Activated CD4-positive, alpha-beta T cell treated with anti-CD3 and anti-CD28 coated beads, Interleukin-2, amount 50 U/mL, for 4 hours (primary cell): ENCODE measurements around the gene SF3B1.
"Not testable (repeated sequence)": the region's sequence is repeated elsewhere in the genome, so short reads cannot be mapped to it uniquely, and the experiment has no call there.

Experiments
- DNase-seq, 2 experiments: peaks; one replicate each; pipeline ENCODE4 v3.0.0-alpha.2; 2020

The SF3B1 gene

GRCh38 chr2:197434541-197435513 lies at the start of gene SF3B1:
TSS of gene SF3B1 (minus strand) at chr2:197435028. CDS start at chr2:197434999, 29 bp downstream.
- DNase-seq, result peak; percentile 99

- DNase-seq, result not testable (repeated sequence)
These were observed 49.4 kb upstream of the SF3B1 start for GRCh38 chr2:197484248-197484647.

DNA sequence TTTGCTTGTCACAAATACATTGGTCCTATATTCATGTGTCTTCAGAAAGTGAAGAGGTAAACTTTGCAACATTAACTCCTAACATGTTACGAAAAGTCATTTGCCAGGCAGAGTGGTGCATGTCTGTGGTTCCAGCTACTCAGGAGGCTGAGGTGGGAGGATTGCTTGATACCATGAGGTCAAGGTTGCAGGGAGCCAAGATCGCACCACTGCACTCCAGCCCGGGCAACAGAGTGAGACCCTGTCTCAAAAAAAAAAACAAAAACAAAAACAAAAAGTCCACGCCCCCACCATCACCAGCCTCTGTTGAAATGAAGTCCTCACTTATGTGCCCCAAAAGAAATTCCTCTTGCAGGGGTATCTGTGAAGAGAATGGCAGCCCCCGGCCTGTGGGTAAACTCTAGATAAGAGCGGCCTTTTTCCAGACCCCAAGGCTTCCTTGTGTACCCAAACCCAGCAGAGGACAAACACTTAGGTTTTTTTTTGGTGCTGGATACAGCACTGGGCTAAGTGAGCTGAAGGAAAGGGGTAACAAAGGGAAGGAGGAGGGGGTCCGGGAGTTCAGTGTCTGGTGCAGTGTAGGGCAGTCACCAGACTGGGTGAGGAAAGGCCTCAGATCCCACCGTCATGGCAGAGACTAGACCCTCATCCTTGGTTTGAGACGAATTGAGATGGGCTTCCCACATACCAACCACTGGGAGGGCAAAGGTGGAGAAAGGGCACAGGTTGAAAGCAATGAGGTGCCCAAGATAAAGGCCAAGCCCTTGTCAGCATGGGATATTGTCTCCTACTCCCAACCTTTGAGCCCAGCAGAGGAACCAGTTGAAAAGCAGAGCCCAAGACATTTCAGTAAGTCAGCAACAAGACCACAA lies 45.6 kb upstream of the SF3B1 start:
- DNase-seq, result no peak

- no peak for DNase-seq
These were observed 43.0 kb upstream of the SF3B1 start for GRCh38 chr2:197477797-197478196.

DNA sequence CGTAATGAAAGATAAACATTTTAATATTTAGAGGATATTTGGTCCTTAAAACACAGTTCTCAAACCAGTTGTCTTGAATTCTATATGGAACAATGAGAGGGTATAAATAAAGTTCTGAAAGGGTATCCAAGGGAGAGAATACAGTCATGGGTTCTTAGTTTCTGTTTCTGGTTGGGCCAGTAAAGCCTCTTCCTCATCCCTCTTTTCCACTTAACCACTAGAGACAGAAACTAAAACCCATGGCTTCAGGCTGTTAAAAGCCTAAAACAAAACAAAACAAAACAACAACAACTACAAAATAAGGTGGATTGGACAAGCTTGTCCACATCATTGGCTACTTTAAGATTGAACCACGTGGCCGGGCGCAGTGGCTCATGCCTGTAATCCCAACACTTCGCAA lies 37.3 kb upstream of the SF3B1 start:
- no peak for DNase-seq

DNA sequence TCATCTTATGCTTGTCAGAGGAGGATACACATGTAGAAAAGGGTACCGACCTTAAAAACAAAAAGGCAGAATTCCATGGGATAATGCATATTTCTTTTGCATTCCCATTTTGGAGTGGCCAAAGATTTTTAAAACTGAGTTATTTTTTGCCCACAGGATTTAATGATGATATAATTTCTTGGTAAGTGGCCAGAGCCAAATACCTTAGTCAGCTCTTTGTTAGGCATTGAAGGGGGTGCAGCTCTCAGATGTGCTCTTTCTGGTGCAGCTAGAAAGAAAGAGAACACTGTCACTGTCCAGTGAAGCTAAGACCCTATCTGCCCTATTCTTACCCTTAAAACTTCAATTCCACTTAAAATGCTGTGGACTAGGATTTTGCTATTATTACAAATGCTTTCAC lies 29.3 kb upstream of the SF3B1 start:
- no peak for DNase-seq

DNA sequence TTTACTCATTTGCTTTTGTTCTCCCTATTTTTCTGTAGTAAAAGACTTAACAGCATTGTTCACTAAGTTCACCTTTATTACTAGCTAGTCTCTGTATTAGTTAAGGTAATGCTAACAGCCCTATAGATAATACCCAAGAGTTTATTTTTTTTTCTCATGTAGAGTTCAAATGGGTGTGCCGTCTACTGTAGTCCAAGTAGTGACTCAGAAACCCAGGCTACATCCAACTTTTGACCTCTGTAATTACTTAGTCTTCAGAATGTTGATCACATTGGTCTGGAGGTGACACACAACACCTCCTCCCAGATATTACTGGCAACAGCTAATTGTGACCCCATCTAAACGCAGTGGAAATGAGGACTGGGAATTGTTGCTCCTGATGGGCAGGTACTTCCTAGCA lies 26.2 kb upstream of the SF3B1 start:
- no peak for DNase-seq

- no peak for DNase-seq
These were observed 25.8 kb upstream of the SF3B1 start for GRCh38 chr2:197460649-197461048.

DNA sequence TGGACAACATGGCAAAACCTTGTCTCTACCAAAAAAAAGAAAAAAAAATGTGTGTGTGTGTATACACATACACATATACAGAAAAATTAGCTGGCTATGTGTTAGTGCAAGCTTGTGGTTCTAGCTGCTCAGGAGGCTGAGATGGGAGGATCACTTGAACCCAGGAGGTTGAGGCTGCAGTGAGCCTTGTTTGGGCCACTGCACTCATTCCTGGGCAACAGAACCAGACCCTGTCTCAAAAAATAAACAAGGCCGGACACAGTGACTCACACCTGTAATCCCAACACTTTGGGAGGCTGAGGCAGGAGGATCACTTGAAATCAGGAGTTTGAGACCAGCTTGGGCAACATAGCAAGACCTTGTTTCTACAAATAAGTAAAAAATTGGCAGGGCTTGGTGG lies 20.6 kb upstream of the SF3B1 start:
- no peak for DNase-seq

DNA sequence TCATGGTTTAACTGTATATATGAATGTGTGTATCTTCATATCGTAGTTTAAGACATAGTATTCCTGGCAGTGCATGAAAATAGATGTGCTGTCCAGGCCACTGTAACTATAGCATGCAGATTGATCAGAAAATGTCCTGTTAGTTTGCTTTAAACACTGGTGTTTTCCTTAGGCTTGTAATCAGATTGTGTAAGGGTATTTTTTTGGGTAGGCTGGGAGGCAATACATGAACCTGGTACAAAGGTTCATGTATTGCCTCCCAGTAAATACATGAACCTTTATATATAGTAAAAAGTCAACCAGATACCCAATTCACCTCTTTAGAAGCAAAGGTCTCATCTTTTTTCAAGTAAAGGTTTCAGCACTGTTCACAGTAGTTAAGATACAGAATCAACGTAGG lies 20.1 kb upstream of the SF3B1 start:
- DNase-seq, result no peak

DNA sequence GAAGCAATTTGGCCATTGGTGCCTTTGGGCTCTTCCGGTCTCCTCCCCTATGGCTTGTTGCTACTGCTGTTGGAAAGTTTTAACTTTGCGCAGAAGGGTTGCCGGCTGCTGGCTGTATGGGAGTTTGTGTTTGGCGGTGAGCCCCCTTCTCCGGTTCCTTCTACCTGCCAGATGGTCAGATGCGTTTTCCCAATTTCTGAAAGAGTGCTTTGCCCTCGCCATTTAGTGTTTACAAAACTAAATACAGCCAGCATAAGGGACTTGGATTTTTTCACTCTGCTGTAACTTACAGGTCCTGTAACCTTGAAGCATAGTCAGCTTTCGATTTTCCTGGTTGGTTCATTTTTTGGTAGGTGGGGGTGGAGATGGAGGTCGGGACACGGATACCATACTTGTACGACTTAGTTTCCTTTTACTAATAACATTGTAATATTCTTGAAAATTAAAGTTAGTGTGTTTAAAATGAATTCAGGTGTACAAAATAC lies 19.1 kb upstream of the SF3B1 start:
- DNase-seq, result no peak

GRCh38 chr2:197453123-197453913 lies 18.5 kb upstream of the SF3B1 start, which contains the start of gene COQ10B:
TSS of gene COQ10B (plus strand) at chr2:197453552. CDS start at chr2:197453561, 9 bp downstream.
- peak; percentile 96 to 97 for DNase-seq

DNA sequence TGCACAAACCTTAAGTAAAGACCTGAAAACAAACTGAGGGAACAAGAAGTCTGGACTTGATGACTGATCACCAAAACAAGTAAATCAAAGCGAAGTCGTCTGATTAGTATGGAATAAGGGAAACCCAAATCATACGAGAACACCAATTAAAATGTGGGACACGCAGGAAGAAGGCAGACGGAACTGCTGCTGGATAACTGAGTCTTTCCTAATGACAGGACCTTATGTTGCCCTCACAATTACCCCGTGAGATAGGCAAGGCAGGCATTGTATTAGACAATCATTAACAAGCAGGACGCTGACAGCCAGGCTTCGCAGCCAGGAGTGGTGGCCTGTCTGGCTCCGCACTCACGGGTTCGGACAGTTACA lies 17.9 kb upstream of the SF3B1 start:
- no peak for DNase-seq

GRCh38 chr2:197450935-197451358 lies 16.1 kb upstream of the SF3B1 start:
- DNase-seq, result not testable (repeated sequence)

DNA sequence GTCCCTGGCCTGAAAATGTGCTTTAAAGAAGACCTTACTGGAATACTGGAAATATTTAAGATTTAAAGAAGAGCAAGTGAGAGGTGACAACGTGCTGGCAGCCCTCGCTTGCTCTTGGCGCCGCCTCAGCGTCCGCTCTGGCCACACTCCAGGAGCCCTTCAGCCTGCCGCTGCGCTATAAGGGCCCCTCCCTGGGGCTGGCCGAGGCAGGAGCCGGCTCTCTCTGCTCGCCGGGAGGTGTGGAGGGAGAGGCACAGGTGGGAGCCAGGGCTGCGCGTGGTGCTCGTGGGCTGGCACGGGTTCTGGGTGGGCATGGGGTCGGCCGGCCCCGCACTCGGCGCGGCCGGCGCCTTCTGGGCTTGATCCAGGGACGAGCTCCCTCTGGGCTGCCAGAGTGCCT lies 15.6 kb upstream of the SF3B1 start:
- DNase-seq, result no peak

GRCh38 chr2:197446844-197447243 lies 12.0 kb upstream of the SF3B1 start:
- DNase-seq, result no peak

DNA sequence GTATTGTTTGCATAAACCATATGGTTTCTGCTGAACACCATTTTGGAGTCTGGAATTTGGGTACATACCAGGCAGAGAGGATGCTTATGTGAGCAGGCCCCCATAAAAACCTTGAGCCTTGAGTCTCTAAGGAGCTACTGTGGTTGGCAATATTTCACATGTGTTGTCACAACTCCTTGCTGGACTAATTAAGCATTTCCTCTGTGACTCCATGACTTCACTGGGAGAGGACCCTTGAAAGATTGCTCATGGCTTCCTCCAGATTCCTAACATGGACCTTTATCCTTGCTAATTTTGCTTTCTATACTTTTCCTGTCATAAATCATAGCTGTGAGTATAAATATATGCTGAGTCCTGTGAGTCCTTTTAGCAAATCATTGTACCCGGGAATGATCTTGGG lies 10.9 kb upstream of the SF3B1 start:
- no peak for DNase-seq

- DNase-seq, result no peak
These were observed 8.0 kb upstream of the SF3B1 start for GRCh38 chr2:197442857-197443256.

GRCh38 chr2:197437380-197437779 lies 2.6 kb upstream of the SF3B1 start:
- no peak for DNase-seq

GRCh38 chr2:197435598-197436420 lies 981 bp upstream of the SF3B1 start:
- no peak for DNase-seq

DNA sequence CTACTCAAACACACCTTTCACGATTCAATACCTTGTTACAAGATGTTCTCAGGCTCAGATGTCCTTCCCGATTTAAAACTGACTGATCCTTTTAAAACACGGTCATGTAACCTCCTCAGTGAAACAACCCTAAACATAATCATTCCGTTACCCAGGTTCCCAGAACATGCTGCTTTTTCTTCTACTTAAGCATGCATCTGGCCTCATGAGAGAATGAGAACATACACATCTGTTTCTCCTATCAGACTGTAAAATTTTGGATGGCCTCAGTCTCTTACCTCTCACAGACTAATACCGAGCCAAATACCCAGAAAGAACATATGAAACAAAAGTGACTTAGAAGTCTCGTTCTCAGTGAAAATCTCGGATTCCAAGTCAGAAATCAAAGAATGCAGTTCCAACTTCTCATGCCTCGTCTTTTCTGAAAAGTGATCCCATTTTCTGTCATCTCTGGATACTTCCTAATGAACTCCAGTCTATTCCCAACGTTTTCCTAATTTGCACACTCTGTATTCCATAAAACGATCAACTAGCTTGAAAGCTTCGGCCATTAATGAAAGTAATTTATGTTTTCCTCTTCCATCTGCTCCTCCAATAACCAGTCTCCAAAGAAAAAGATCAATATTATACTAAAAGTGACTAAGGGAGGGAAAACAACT lies 919 bp downstream of the SF3B1 start:
- no peak for DNase-seq
